ENCODE measurements around the gene SPACDR.

SPACDR gene

GRCh38 chr7:100428967-100429636 lies 35.0 kb downstream of the SPACDR start:
- H3K4me1 ChIP-seq (ENCODE audit: low read length), result peaks cover 37% of the 10 kb centered on the region
- no peaks in the 10 kb centered on the region for H3K27me3 ChIP-seq (ENCODE audit: low read depth, low read length)
- peaks cover 35% of the 10 kb centered on the region for H3K36me3 ChIP-seq (replicated peaks; ENCODE audit: low read depth, low read length)
- H4K20me1 ChIP-seq (ENCODE audit: insufficient read depth, low read length), result peaks cover 26% of the 10 kb centered on the region
- no peak for TF ChIP-seq CTCF (IDR thresholded peaks at IDR 0.05; ENCODE audit: low read depth, low read length)
- H3K9me3 ChIP-seq (ENCODE audit: insufficient read depth, low read length), result no peaks in the 10 kb centered on the region
- H2AFZ ChIP-seq (ENCODE audit: low read depth, low read length), result 0 out of 2 replicates have a peak overlapping the region, but pooled peaks have one; percentile 33
- peaks cover 49% of the 10 kb centered on the region for H3K79me2 ChIP-seq (ENCODE audit: low read length)
- peak overlapping the region; percentile 99 for H3K9ac ChIP-seq (ENCODE audit: low read length)
- peak overlapping the region; percentile 86 for H3K4me3 ChIP-seq (ENCODE audit: low read length)
- H3K27ac ChIP-seq (ENCODE audit: low read length), result peak overlapping the region; percentile 96
- H3K4me2 ChIP-seq (ENCODE audit: low read length), result peak overlapping the region; percentile 82

- Histone ChIP-seq H3K9me3 (ENCODE audit: insufficient read depth, low read length) (no peaks in the 10 kb centered on the region), H3K4me1 (ENCODE audit: low read length) (peaks cover 36% of the 10 kb centered on the region), H3K36me3 (replicated peaks; ENCODE audit: low read depth, low read length) (peaks cover 30% of the 10 kb centered on the region), H3K27me3 (ENCODE audit: low read depth, low read length) (no peaks in the 10 kb centered on the region), H3K27ac (ENCODE audit: low read length) (peak within 1 kb of the TSS; percentile 96), H2AFZ (ENCODE audit: low read depth, low read length) (peak within 1 kb of the TSS; percentile 33; the same call in 1 of the 2 replicates), H3K4me2 (ENCODE audit: low read length) (peak within 1 kb of the TSS; percentile 82), H3K9ac (ENCODE audit: low read length) (peak within 1 kb of the TSS; percentile 99), H4K20me1 (ENCODE audit: insufficient read depth, low read length) (peaks cover 26% of the 10 kb centered on the region), H3K4me3 (ENCODE audit: low read length) (peak within 1 kb of the TSS; percentile 86), H3K79me2 (ENCODE audit: low read length) (peaks cover 42% of the 10 kb centered on the region)
- TF ChIP-seq EZH2phosphoT487 (IDR thresholded peaks at IDR 0.05; ENCODE audit: low read depth) (no peak), CTCF (IDR thresholded peaks at IDR 0.05; ENCODE audit: low read depth, low read length) (no peak)
Measured at GRCh38 chr7:100428199-100428966, 35.7 kb downstream of the SPACDR start, which contains the start of gene ZCWPW1. TSS of gene ZCWPW1 (minus strand) at chr7:100428703. CDS start at chr7:100420649, 8,054 bp downstream.

GRCh38 chr7:100427762-100428198 lies 36.3 kb downstream of the SPACDR start:
- Histone ChIP-seq H3K36me3 (replicated peaks; ENCODE audit: low read depth, low read length) (peaks cover 23% of the 10 kb centered on the region), H3K4me1 (ENCODE audit: low read length) (peaks cover 38% of the 10 kb centered on the region), H3K4me3 (ENCODE audit: low read length) (peak overlapping the region; percentile 86), H4K20me1 (ENCODE audit: insufficient read depth, low read length) (peaks cover 24% of the 10 kb centered on the region), H3K9ac (ENCODE audit: low read length) (no peak overlapping the region), H3K4me2 (ENCODE audit: low read length) (peak overlapping the region; percentile 68), H3K79me2 (ENCODE audit: low read length) (peaks cover 35% of the 10 kb centered on the region), H2AFZ (ENCODE audit: low read depth, low read length) (no peak overlapping the region), H3K27me3 (ENCODE audit: low read depth, low read length) (no peaks in the 10 kb centered on the region), H3K27ac (ENCODE audit: low read length) (peak overlapping the region; percentile 96), H3K9me3 (ENCODE audit: insufficient read depth, low read length) (no peaks in the 10 kb centered on the region)
- TF ChIP-seq CTCF (IDR thresholded peaks at IDR 0.05; ENCODE audit: low read depth, low read length), result no peak
- TF ChIP-seq EZH2phosphoT487 (IDR thresholded peaks at IDR 0.05; ENCODE audit: low read depth), result no peak

GRCh38 chr7:100426516-100426915 lies 37.5 kb downstream of the SPACDR start:
- Histone ChIP-seq H3K4me1 (ENCODE audit: low read length) (peaks cover 33% of the 10 kb centered on the region), H3K9me3 (ENCODE audit: insufficient read depth, low read length) (no peaks in the 10 kb centered on the region), H3K27ac (ENCODE audit: low read length) (no peak overlapping the region), H3K36me3 (replicated peaks; ENCODE audit: low read depth, low read length) (peaks cover 11% of the 10 kb centered on the region), H3K4me3 (ENCODE audit: low read length) (no peak overlapping the region), H2AFZ (ENCODE audit: low read depth, low read length) (no peak overlapping the region), H3K27me3 (ENCODE audit: low read depth, low read length) (no peaks in the 10 kb centered on the region), H3K79me2 (ENCODE audit: low read length) (peaks cover 23% of the 10 kb centered on the region), H4K20me1 (ENCODE audit: insufficient read depth, low read length) (peaks cover 12% of the 10 kb centered on the region; the same call in 1 of the 2 replicates), H3K9ac (ENCODE audit: low read length) (no peak overlapping the region), H3K4me2 (ENCODE audit: low read length) (no peak overlapping the region)
- no peak for TF ChIP-seq EZH2phosphoT487 (IDR thresholded peaks at IDR 0.05; ENCODE audit: low read depth)

All from OCI-LY3 (cell line).